Fibroblast of skin of left quadriceps (primary cell): ENCODE measurements around the gene SPACDR.
"Not testable (repeated sequence)": the region's sequence is repeated elsewhere in the genome, so short reads cannot be mapped to it uniquely, and the experiment has no call there.

Experiments used
- DNase-seq, 2 experiments: peaks; one replicate each; pipeline ENCODE4 v3.0.0-alpha.2; 2013; ENCODE audit warnings: low read depth in 2 of 2

The SPACDR gene, protein sequence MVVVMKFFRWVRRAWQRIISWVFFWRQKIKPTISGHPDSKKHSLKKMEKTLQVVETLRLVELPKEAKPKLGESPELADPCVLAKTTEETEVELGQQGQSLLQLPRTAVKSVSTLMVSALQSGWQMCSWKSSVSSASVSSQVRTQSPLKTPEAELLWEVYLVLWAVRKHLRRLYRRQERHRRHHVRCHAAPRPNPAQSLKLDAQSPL

GRCh38 chr7:100464210-100464660, at the start of gene SPACDR:
TSS of gene SPACDR (minus strand) at chr7:100464260. CDS start at chr7:100464025, 235 bp downstream.
- no peak for DNase-seq

DNA sequence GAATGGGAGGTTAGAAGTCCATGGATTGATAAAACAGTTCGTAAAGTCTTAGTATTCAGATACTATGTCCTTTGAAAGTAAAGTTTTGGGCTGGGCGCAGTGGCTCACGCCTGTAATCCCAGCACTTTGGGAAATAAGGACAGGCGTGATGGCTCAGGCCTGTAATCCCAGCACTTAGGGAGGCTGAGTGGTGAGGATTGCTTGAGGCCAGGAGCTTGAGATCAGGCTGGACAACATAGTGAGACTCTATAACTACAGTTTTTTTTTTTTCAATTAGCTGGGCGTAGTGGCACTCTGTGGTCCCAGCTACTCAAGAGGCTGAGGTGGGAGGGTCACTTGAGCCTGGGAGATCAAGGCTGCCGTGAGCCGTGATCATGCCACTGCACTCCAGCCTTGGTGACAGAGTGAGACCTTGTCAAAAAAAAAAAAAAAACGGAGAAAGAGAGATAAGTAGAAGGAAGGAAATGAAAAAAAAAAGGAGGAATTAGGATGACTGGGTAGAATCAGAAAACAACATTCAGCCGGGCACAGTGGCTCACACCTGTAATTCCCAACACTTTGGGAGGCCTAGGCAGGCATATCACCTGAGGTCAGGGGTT, 49.3 kb upstream of the SPACDR start:
- DNase-seq: no peak

- no peak for DNase-seq
Observed at GRCh38 chr7:100510437-100511239, 46.6 kb upstream of the SPACDR start.

GRCh38 chr7:100509231-100509630, 45.2 kb upstream of the SPACDR start:
- DNase-seq: peak; percentile 82 to 83

DNA sequence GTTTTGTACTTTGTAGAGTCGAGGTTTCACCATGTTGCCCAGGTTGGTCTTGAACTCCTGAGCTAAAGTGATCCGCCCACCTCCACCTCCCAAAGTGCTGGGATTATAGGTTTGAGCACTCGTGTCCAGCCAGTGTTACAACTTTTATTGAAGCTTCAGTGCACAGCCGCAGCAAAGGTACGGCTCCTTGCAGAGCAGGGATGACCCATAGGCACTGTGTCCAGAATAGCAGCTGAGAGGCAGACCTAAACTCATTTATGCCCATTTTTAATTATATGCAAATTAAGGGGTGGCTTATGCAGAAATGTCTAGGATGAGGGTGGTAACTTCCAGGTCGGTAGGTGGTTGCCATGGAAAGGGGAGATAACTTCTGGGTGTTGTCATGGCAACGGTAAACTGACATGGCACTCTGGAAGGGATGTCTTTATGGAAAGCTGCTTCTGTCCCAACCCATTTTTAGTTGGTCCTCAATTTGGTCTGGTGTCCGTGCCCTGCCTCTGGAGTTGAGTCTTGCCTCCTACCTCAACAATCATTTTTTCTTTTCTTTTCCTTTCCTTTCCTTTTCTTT, 42.4 kb upstream of the SPACDR start:
- no peak for DNase-seq

DNA sequence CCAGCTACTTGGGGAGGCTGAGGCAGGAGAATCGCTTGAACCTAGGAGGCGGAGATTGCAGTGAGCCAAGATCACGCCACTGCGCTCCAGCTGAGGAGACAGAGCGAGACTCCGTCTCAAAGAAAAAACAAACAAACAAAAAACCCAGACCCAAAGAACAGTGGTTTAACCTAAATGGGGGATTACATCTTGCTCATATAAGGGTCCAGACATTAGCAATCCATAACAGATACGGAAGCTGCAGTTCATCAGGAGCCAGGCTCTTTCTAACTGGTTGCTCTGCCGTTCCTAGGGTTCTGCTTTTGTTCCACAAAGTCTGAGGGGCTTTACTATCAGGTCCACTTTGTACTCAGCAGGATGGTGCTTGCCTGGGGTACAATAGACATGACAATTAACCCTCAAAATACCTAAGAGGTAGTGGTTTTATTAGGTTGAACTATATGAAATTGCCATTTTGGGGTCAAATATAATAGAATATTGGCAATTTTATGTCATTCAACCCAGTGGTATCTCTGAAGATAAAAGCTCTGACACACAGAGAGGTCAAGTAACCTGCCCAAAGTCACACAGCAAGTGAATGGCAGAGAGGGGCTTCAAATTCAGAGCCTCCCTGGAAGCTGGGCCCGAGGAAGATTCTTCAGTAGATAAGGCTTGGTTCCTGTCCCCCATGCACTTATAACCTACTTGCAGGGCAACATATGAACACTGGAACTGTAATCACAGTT, 41.0 kb upstream of the SPACDR start:
- no peak for DNase-seq

DNA sequence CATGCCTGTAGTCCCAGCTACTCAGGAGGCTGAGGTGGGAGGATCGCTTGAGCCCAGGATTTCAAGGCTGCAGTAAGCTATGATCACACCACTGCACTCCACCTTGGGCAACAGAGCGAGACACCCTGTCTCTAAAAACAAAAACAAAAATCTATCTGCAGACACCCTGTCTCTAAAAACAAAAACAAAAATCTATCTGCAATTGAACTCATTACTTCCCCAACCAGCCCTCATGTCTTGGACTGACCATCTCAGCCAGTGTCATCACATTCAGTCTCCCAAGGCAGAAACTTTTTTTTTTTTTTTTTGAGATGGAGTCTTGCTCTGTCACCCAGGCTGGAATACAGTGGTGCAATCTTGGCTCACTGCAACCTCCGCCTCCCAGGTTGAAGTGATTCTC, 40.0 kb upstream of the SPACDR start:
- DNase-seq: not testable (repeated sequence)

GRCh38 chr7:100500743-100501142, 36.7 kb upstream of the SPACDR start:
- not testable (repeated sequence) for DNase-seq

GRCh38 chr7:100496509-100496908, 32.4 kb upstream of the SPACDR start:
- DNase-seq: no peak

DNA sequence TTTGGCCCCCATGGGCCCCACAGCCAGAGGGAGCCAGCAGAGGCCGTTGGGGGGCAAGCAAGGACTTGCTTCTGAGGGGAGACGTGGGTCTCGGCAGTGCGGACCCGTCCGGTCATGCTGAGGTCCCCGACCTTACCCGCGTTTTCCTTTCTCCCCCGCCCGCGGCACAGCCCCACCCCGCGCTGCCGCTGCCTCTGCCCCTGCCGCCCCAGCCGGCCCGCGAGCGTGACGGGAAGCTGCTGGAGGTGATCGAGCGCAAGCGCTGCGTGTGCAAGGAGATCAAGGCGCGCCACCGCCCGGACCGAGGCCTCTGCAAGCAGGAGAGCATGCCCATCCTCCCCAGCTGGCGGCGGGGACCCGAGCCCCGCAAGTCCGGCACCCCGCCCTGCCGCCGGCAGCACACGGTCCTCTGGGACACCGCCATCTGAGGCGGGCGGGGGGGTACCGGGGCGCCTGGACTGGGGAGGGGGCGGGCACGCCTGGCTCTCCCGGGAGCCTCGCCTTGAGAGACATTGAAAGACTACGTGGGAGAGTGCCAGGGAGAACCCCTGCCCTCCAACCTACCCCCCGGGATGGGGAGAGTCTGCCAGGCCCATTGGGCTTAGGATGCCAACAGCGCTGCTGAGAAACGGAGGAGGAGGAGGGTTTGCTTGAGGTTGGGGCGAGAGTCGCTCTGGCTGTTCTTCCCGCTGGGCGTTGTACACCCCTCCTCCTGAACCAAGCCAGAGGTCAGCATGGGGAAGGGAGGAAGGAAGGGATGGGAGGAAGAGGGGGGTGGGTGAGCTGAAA, 29.6 kb upstream of the SPACDR start:
- DNase-seq: no peak

GRCh38 chr7:100492738-100493475, 28.8 kb upstream of the SPACDR start:
- DNase-seq: no peak

- no peak for DNase-seq
Observed at GRCh38 chr7:100491192-100491578, 27.1 kb upstream of the SPACDR start.

DNA sequence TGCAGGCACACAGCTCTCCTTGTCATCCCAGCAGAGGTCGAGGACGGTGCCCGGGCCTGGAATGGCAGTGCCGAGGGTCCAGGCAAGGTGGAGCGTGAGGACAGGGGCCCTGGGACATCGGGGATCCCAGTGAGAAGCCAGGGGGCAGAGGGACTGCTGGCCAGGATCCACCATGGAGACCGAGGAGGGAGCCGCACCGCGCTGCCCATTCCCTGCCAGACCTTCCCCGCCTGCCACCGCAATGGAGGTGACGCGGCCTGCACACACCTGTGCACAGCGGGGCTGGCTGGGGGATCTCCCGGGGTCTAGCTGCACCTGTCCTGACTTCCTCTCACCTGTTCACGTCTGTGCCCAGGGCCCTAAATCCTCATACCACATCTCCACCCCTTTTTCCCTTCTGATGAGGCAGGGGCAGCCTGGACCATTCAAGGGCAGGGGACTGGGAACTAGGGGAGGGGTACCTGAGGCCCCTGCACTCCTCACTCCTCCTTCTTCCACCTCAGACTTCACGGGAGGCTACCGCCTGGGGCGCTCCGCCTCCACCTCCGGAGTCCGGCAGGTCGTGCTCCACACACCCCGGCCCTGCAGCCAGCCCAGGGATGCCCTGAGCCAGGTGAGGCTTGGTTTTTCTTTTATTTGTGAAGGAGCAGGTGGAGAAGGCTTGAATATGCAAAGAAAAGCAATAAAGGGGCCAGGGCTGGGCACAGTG, 26.6 kb upstream of the SPACDR start:
- no peak for DNase-seq

DNA sequence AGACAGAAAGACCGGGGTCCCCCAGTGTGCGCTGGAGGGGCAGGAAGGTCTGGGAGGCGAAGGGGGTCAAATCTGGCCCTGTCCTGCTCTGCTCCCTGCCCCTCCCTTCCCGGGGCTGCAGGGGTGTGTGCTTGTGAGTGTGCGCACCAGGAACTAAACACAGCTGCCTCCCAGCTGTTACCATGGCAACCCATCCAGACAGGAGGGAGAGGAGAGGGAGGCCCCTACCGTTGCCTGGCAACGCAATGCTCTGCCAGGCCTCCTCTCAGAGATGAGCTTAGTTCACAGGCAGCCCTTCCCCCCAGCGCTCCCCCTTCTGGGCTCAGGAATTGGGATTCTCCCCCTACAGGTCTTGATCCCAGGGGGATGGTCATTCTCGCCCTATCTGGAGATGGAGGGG, 25.8 kb upstream of the SPACDR start:
- DNase-seq: peak; percentile 89 to 91

GRCh38 chr7:100489121-100489520, 25.1 kb upstream of the SPACDR start:
- no peak for DNase-seq

DNA sequence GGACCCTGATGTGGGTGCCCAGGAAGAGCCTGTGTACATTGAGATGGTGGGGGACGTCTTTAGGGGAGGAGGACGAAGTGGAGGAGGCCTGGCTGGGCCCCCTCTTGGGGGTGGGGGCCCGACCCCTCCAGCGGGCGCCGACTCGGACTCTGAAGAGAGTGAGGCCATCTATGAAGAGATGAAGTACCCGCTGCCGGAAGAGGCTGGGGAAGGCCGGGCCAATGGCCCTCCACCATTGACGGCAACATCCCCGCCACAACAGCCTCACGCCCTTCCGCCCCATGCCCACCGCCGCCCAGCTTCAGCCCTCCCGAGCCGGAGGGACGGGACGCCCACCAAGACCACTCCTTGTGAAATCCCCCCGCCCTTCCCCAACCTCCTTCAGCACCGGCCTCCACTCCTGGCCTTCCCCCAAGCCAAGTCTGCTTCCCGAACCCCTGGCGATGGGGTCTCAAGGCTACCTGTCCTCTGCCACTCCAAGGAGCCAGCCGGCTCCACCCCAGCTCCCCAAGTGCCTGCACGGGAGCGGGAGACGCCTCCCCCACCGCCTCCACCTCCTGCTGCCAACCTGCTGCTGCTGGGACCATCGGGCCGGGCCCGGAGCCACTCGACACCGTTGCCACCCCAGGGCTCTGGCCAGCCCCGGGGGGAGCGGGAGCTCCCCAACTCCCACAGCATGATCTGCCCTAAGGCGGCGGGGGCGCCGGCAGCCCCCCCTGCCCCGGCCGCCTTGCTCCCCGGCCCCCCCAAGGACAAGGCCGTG, 24.5 kb upstream of the SPACDR start:
- DNase-seq: no peak

GRCh38 chr7:100486753-100487446, 22.8 kb upstream of the SPACDR start:
- DNase-seq: no peak

DNA sequence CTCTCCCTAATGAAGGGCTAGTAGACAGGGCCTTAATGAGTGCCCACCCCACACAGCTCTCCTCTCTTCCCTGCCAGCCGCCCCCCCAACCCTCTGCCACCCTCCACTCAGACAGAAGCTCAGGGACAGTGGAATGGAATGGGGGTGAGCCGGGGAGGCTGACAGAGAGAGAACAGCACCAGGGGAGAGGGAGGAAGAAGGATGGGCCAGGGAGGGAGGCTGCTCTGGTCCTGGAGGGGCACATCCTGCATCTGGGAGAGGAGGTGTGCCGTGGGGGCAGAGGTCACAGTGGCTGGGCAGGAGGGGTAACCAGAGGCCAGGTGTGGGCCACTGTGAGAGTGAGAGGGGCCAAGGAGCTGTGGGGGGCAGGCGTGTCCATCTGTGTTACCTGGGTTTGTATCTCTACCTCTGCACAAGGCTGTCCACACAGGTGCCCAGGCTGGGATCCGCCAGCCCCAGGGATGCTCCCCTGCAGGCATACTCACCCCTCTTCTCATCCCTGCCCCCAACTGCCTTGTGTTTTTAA, 22.1 kb upstream of the SPACDR start:
- DNase-seq: no peak
